Calu3 (cell line): Measurements from ENCODE around the gene PRSS1. TPM values are rescaled to one million over a fixed set of nuclear protein-coding genes. Genes with fewer than 3 reads are reported as not detected.
"Not testable (repeated sequence)": the region's sequence is repeated elsewhere in the genome, so short reads cannot be mapped to it uniquely, and the experiment has no call there.

Source experiments
- BruUV-seq: library from RNA; stranded (reverse); fragments of 400-500 nt; replicated peaks from 2 replicates; lab custom pipeline; 2021; lab: Mats Ljungman, UMichigan
- CTCF ChIA-PET: fragments of 300-600 bp; sonication (Branson Sonifier 250); formaldehyde crosslinking; loops from one replicate; lab custom pipeline; 2022; ENCODE audit warnings: antibody characterized with exemption; lab: Charles Lee
- DNase-seq: peaks from one replicate; pipeline ENCODE4 v3.0.0; 2022
- H3K27ac Mint-ChIP-seq: one replicate; pipeline ENCODE4 v1.8.0; 2022; ENCODE audit warnings: mixed read lengths; ENCODE audit not compliant: unreplicated experiment
- H3K27me3 Mint-ChIP-seq: one replicate; pipeline ENCODE4 v1.8.0; 2022; ENCODE audit warnings: mixed read lengths; ENCODE audit not compliant: unreplicated experiment
- H3K36me3 Mint-ChIP-seq: one replicate; pipeline ENCODE4 v1.8.0; 2022; ENCODE audit warnings: mild to moderate bottlenecking, moderate library complexity, mixed read lengths; ENCODE audit not compliant: insufficient read depth, unreplicated experiment
- H3K4me1 Mint-ChIP-seq: one replicate; pipeline ENCODE4 v1.8.0; 2022; ENCODE audit warnings: mild to moderate bottlenecking, low read depth, mixed read lengths; ENCODE audit not compliant: unreplicated experiment
- H3K4me3 Mint-ChIP-seq: one replicate; pipeline ENCODE4 v1.8.0; 2022; ENCODE audit warnings: mild to moderate bottlenecking, low read depth, moderate library complexity, mixed read lengths; ENCODE audit not compliant: unreplicated experiment
- H3K9me3 Mint-ChIP-seq: one replicate; pipeline ENCODE4 v1.8.0; 2022; ENCODE audit warnings: low read depth, mixed read lengths; ENCODE audit not compliant: unreplicated experiment
- CTCF ChIP-seq: fragments of 200-600 bp; IDR thresholded peaks from one replicate; pipeline ENCODE4 v1.8.0; 2022; ENCODE audit warnings: antibody characterized with exemption; ENCODE audit not compliant: unreplicated experiment
- intact Hi-C: fragments of 100-400 bp; cut with micrococcal nuclease; formaldehyde crosslinking; loops from one replicate; pipeline ENCODE4 v1.10.0; 2022; ENCODE audit not compliant: unreplicated experiment
- total RNA-seq: library from RNA; stranded (reverse); gene quantifications from 2 replicates; pipeline ENCODE4 v1.2.3, GENCODE V29; 2022

The PRSS1 gene
- total RNA-seq, 1 experiment from 2014 or later, result 16.8 TPM

GRCh38 chr7:142773937-142774744 lies 24.9 kb downstream of the PRSS1 start:
- H3K36me3 Mint-ChIP-seq, result no peaks in the 10 kb centered on the region
- no peak overlapping the region for H3K27ac Mint-ChIP-seq
- peaks cover 83% of the 10 kb centered on the region for H3K27me3 Mint-ChIP-seq
- CTCF ChIA-PET, result interaction anchor here (0.9 to 1.4 kb wide), 3 partner anchors 9 to 62 kb away, joined by 3 read pairs; partner anchors contain the start of gene PRSS1
- intact Hi-C loops, result no loop called here
- H3K4me1 Mint-ChIP-seq, result peaks cover 22% of the 10 kb centered on the region
- no peak overlapping the region for H3K4me3 Mint-ChIP-seq
- DNase-seq, result no peak
- no TSS peak for BruUV-seq
- no peaks in the 10 kb centered on the region for H3K9me3 Mint-ChIP-seq
- TF ChIP-seq CTCF, result no peak

- DNase-seq, result no peak
- H3K27ac Mint-ChIP-seq, result no peak overlapping the region
- no peak for TF ChIP-seq CTCF
- H3K36me3 Mint-ChIP-seq, result no peaks in the 10 kb centered on the region
- BruUV-seq, result no TSS peak
- intact Hi-C loops, result no loop called here
- no peak overlapping the region for H3K4me3 Mint-ChIP-seq
- CTCF ChIA-PET, result interaction anchor here (0.9 to 1.4 kb wide), 3 partner anchors 8 to 63 kb away, joined by 3 read pairs; partner anchors contain the start of gene PRSS1
- no peaks in the 10 kb centered on the region for H3K9me3 Mint-ChIP-seq
- peaks cover 83% of the 10 kb centered on the region for H3K27me3 Mint-ChIP-seq
- peaks cover 22% of the 10 kb centered on the region for H3K4me1 Mint-ChIP-seq
Observed at GRCh38 chr7:142774826-142775225, 25.6 kb downstream of the PRSS1 start.

GRCh38 chr7:142775351-142776115 lies 26.3 kb downstream of the PRSS1 start:
- Mint-ChIP-seq H3K27me3 (peaks cover 83% of the 10 kb centered on the region), H3K4me1 (peaks cover 17% of the 10 kb centered on the region)
- CTCF ChIA-PET, result interaction anchor here (1.4 kb wide), 1 partner anchor 8 kb away, joined by 3 read pairs; no protein-coding TSS in a partner anchor
- DNase-seq, H3K27ac Mint-ChIP-seq, intact Hi-C loops, H3K4me3 Mint-ChIP-seq, H3K9me3 Mint-ChIP-seq, H3K36me3 Mint-ChIP-seq, BruUV-seq: not testable (repeated sequence)

- DNase-seq, result no peak
- intact Hi-C loops, result no loop called here
- Mint-ChIP-seq H3K36me3 (no peaks in the 10 kb centered on the region), H3K27ac (no peak overlapping the region), H3K27me3 (peaks cover 83% of the 10 kb centered on the region), H3K4me1 (peaks cover 9% of the 10 kb centered on the region), H3K4me3 (no peak overlapping the region), H3K9me3 (no peaks in the 10 kb centered on the region)
- TF ChIP-seq CTCF, result no peak
- CTCF ChIA-PET, result no interaction called here
- BruUV-seq, result no TSS peak
Observed at GRCh38 chr7:142776206-142776844, 27.1 kb downstream of the PRSS1 start.

- H3K36me3 Mint-ChIP-seq, BruUV-seq, H3K27ac Mint-ChIP-seq, H3K4me1 Mint-ChIP-seq, CTCF ChIA-PET, DNase-seq, H3K4me3 Mint-ChIP-seq, H3K9me3 Mint-ChIP-seq: not testable (repeated sequence)
- peaks cover 79% of the 10 kb centered on the region for H3K27me3 Mint-ChIP-seq
- intact Hi-C loops, result loop anchor here (1.0 kb wide), 1 partner anchor 9 kb away; no protein-coding TSS in a partner anchor
Observed at GRCh38 chr7:142776845-142777225, 27.6 kb downstream of the PRSS1 start.
